AG10803 (cell line): ENCODE data around the gene TNFRSF8.

Experiments
- DNase-seq: peaks from one replicate; pipeline ENCODE4 v3.0.0; 2010; ENCODE audit warnings: low read depth
- H3K4me3 ChIP-seq: 2 replicates; pipeline ENCODE4 v1.5.1; 2011; ENCODE audit warnings: mild to moderate bottlenecking, low read length, control low read depth
- TF ChIP-seq, protein P1 (sequence below): conservative IDR thresholded peaks from 2 replicates; pipeline ENCODE4 v1.5.1; 2011; ENCODE audit warnings: mild to moderate bottlenecking, low read length, control low read depth, inconsistent platforms

TNFRSF8 gene

DNA sequence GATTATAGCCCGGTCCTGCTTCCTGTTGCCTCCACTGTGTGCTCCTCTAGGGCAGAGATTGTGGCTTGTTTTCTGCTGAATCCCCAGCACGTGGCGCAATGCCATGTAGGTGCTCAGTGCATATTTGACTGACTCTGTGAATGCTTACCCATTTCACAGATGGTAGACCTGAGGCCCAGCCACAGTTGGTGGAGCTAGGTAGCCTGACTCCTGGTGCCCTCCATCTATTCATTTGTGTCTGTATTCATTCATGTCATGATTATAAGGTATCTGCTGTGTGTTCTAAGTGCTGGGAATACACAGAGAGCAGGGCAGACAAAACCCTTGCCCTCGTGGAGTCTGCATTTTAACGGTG, 126.2 kb downstream of the TNFRSF8 start:
- H3K4me3 ChIP-seq = no peak overlapping the region
- DNase-seq = no peak

DNA sequence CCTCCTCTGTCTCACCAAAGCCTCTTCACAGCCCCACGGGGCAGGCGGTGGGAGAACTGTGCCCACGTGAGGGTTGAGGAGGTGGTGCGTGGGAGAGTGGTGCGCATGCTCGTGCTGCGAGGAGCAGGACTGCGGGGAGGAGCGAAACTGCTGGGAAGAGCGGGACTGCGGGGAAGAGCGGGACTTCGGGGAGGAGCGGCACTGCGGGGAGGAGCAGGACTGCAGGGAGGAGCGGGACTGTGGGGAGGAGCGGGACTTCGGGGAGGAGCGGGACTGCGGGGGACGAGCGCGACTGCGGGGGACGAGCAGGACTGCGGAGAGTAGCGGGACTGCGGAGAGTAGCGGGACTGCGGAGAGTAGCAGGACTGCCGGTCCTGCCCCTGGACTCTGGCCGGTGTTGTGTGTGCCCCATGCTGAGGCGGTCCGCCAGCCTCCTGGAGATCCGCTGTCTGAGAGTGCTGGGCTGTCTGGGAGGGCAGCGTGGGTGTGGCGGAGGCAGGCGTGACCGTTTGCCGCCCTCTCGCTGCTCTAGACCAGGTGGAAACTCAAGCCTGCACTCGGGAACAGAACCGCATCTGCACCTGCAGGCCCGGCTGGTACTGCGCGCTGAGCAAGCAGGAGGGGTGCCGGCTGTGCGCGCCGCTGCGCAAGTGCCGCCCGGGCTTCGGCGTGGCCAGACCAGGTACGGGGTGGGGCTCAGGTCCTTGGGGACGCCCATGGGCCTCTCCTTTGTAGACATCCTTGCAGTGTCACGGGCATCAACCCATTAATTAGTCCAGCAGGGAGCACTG, 128.3 kb downstream of the TNFRSF8 start:
- TF ChIP-seq, protein P1, sequence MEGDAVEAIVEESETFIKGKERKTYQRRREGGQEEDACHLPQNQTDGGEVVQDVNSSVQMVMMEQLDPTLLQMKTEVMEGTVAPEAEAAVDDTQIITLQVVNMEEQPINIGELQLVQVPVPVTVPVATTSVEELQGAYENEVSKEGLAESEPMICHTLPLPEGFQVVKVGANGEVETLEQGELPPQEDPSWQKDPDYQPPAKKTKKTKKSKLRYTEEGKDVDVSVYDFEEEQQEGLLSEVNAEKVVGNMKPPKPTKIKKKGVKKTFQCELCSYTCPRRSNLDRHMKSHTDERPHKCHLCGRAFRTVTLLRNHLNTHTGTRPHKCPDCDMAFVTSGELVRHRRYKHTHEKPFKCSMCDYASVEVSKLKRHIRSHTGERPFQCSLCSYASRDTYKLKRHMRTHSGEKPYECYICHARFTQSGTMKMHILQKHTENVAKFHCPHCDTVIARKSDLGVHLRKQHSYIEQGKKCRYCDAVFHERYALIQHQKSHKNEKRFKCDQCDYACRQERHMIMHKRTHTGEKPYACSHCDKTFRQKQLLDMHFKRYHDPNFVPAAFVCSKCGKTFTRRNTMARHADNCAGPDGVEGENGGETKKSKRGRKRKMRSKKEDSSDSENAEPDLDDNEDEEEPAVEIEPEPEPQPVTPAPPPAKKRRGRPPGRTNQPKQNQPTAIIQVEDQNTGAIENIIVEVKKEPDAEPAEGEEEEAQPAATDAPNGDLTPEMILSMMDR = no peak
- H3K4me3 ChIP-seq = no peak overlapping the region
- no peak for DNase-seq

More for the DNA sequence above, 126.2 kb downstream of the TNFRSF8 start:
- TF ChIP-seq, protein P1 = no peak
